Mesenteric fat pad (tissue), 1 donor: ENCODE data around the gene LTA4H. TPM values are rescaled to one million over a fixed set of nuclear protein-coding genes. Genes with fewer than 3 reads are reported as not detected.

Experiments used
- DNase-seq: peaks from one replicate; pipeline ENCODE4 v3.0.0-alpha.2; 2020; ENCODE audit warnings: low spot score
- total RNA-seq: library from RNA; stranded (reverse); fragmentation: NEBNext Ultra II Directional; extraction: Animal tissue kit (Norgen Biotek cat#: 25700); gene quantifications from one replicate; pipeline ENCODE4 v1.2.1, GENCODE V29; 2021
- donor health status: DM: yes; HTN: yes; CAD: no.

The LTA4H gene
- total RNA-seq, 1 donor from 2014 or later = 47.0 TPM

DNA sequence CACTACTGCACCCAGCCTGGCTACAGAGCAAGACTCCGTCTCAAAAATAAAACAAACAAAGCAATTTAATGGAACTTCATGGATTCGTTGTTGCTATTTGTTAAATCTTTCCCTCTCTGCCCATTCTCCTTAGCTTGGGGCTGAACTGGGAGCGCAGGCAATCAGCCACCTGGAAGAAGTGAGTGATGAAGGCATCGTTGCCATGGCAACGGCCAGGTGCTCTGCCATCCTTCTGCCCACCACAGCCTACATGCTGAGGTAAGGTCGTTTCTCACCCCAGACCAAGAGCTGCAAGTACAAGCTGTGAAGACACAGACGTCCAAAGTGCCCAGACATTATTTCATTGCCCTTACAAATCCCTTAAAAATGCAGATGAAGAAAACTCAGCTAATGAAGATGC lies 73.2 kb downstream of the LTA4H start:
- DNase-seq = no peak

- DNase-seq = no peak
These were observed 75.1 kb downstream of the LTA4H start for GRCh38 chr12:95960241-95960640.

- no peak for DNase-seq
These were observed 76.3 kb downstream of the LTA4H start for GRCh38 chr12:95959107-95959506.

GRCh38 chr12:95956557-95957145 lies 78.7 kb downstream of the LTA4H start:
- DNase-seq = no peak

DNA sequence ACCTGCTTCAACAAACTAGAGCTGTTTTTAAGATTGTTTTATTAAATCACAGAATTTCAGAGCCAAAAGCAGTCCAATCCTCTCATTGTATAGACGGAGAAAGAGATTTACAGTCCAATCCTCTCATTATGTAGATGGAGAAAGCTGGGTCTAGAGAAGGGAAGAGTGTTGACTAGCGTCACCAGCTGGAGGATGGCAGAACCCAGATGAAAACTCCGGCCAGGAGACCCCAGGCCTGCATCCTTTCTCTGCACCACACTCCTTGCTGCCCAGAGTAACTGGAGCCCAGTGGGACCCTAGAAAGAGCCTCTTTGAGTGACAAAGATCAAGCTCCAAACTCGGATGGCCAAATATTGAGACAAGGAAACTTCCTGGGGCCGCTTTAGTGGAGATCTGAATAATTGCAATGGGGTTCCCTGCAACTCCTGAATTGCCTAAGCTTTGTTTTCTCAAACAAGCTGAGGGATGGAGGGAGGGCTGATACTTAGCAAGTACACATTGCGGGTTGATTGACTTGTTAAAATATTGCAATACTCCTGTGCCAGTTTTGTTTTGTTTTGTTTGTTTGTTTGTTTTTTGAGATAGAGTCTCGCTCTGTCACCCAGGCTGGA lies 79.7 kb downstream of the LTA4H start:
- no peak for DNase-seq

DNA sequence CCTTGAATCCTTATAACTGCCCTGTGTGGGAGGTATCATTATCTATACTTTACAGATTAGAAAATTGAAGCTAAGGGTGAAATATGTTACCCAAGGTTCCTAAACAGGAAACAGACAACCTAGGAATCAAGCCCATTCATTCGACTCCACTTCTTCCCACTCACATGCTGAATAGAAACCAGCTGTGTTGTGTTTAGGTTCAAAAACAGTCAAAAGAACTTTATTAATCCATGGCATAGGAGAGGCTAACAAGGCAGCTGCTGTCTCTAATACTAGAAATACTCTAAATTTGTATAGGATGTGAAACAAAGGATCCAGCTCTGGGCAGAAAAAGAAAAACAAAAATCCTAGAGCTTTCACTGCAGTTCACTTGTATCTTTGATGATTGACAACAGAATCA lies 82.4 kb downstream of the LTA4H start:
- DNase-seq = no peak

DNA sequence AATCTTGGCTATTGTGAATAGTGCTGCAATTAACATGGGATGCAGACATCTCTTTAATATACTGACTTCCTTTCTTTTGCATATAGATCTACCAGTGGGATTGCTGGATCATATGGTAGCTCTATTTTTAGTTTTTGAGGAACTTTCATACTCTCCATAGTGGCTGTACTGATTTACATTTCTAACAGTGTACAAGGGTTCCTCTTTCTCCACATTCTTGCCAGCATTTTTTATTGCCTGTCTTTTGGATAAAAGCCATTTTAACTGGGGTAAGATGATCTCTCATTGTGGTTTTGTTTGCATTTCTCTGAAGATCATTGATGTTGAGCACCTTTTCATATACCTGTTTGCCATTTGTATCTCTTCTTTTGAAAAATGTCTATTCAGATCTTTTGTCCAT lies 83.9 kb downstream of the LTA4H start:
- DNase-seq = no peak

Other genes with a start within 250 kb of the LTA4H start
- 11.6 TPM for gene NTN4, start 244.8 kb downstream of the LTA4H start, total RNA-seq
- gene SNRPF, start 176.6 kb downstream of the LTA4H start, total RNA-seq = 15.7 TPM
- gene CCDC38, start 93.0 kb downstream of the LTA4H start, total RNA-seq = not detected
- 0.42 TPM for gene AMDHD1, start 92.3 kb downstream of the LTA4H start, total RNA-seq
- 2.5 TPM for gene HAL, start 39.2 kb downstream of the LTA4H start, total RNA-seq
- gene ELK3, start 158.8 kb upstream of the LTA4H start, total RNA-seq = 47.6 TPM